Epithelial cell of esophagus (primary cell): ENCODE data around the gene MTA3.

Experiments
- DNase-seq: peaks from one replicate; pipeline ENCODE4 v3.0.0; 2010; ENCODE audit warnings: low read depth
- H3K4me3 ChIP-seq: 2 replicates; pipeline ENCODE4 v1.5.1; 2011; ENCODE audit warnings: mild to moderate bottlenecking, low read length, control low read depth
- TF ChIP-seq, protein P1 (sequence below): IDR thresholded peaks from 2 replicates; pipeline ENCODE4 v1.5.1; 2011; ENCODE audit warnings: low read depth, mild to moderate bottlenecking, low read length, control low read depth, inconsistent platforms; ENCODE audit not compliant: insufficient read depth; ENCODE audit errors: missing control alignments

Gene MTA3

DNA sequence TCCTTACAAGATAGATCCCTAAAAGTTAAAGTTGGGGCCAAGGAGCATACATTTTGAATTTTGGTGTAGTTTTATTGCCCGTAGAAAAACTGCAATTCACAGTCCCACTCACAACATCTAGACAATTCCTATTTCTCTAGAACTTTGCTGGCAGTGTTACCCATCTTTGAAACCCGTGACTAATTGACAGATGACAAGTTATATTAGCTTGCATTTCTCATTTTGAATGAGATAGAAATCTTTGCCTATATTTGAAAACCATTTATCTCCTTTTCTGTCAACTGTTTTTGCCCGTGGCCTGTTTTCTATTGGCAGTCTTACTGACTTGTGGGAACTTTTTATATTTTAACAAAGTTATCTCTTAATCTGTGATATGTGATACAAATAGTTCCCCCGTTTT lies 145.5 kb downstream of the MTA3 start:
- TF ChIP-seq, protein P1, sequence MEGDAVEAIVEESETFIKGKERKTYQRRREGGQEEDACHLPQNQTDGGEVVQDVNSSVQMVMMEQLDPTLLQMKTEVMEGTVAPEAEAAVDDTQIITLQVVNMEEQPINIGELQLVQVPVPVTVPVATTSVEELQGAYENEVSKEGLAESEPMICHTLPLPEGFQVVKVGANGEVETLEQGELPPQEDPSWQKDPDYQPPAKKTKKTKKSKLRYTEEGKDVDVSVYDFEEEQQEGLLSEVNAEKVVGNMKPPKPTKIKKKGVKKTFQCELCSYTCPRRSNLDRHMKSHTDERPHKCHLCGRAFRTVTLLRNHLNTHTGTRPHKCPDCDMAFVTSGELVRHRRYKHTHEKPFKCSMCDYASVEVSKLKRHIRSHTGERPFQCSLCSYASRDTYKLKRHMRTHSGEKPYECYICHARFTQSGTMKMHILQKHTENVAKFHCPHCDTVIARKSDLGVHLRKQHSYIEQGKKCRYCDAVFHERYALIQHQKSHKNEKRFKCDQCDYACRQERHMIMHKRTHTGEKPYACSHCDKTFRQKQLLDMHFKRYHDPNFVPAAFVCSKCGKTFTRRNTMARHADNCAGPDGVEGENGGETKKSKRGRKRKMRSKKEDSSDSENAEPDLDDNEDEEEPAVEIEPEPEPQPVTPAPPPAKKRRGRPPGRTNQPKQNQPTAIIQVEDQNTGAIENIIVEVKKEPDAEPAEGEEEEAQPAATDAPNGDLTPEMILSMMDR: no peak
- H3K4me3 ChIP-seq: no peak overlapping the region
- DNase-seq: no peak

DNA sequence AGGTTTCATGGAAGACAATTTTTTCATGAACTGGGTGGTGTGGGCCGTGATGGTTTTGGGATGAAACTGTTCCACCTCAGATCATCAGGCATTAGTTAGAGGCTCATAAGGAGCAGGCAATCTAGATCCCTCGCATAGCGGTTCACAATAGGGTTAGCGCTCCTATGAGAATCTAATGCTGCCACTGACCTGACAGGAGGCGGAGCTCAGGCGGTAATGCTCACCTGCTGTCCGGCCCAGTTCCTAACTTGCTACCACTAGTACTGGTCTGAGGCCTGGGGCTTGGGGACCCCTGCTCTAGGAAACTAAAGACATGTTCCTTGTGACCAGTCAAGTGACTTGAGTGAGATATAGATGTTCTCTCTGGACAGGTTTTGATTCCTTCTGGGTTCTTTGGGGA lies 146.3 kb downstream of the MTA3 start:
- DNase-seq: no peak
- TF ChIP-seq, protein P1: no peak
- no peak overlapping the region for H3K4me3 ChIP-seq

DNA sequence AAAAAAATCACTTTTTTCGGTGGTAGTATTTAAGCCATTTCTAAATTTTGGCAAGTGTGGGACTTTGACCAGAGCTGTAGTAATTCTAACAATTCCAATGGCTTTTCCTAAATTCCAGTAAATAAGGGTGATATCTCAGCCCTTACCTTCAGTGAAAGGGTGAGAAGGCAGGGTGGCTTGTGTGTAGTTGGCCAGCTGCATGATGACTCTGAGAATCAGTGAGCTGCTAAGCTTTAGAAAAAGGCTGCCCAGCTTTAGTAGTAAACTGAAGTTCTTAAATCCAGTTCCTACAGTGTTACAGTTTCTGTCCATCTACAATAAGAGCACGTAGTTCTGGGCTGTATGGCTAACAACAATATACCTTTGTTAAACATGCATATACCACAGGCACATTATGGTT lies 153.5 kb downstream of the MTA3 start:
- TF ChIP-seq, protein P1: no peak
- no peak for DNase-seq
- H3K4me3 ChIP-seq: no peak overlapping the region

DNA sequence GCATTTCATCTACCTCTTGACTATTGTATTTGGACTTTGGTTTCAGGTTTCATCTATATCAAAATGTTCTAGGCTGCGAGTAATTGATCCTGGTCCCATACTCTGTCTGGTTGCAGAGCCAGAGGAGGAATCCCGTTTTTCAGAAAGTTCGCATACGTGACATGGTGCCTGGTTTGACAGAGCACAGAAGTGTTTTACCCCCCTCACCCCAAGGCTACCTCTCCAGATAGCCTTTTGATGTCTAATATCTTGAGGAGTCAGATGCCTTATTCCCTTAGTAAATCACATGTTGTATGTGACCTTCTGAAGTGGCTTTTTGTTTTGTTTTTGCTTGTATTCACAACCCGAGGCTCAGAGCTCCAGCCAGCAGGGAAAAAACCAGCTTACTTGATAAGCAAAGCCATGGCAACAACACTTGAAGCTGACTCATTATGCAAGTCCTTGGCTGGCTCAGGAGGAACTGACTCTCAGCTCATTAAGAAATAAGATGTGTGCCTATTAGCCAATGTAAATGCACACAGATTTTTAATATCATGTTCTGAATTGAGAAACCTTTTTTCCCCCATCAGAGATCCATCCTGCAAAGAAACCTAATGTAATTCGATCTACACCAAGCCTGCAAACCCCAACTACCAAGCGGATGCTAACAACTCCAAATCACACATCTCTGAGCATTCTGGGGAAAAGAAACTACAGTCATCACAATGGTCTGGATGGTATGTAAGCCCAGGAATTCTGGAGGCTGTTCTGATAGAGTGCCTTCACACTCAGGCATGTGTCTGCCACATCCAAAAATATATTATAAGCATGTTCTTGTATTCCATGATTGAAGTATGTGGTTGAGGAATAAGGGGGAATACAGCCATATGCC lies 154.1 kb downstream of the MTA3 start:
- peak; percentile 87 for DNase-seq

DNA sequence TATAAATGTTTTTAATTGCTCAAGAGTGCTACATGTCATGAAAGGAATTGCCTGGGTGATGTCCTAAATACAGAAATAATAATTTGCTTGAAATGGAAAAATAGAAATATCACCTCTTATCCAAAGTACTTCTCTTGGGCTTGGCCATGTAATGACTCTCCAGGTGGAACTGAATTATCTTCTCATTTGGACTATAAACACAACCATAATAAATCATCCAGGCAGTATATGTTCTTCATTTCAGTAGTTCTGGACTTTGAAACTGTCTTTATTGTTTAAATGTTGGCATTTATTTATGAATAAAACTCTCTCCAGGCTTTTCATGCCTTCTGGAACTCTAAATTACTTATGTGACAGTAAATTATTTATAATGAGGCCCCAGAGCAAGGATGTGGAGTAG lies 155.0 kb downstream of the MTA3 start:
- H3K4me3 ChIP-seq: no peak overlapping the region
- TF ChIP-seq, protein P1: no peak

More for the DNA sequence above, 154.1 kb downstream of the MTA3 start:
- TF ChIP-seq, protein P1: no peak
- no peak overlapping the region for H3K4me3 ChIP-seq

DNA sequence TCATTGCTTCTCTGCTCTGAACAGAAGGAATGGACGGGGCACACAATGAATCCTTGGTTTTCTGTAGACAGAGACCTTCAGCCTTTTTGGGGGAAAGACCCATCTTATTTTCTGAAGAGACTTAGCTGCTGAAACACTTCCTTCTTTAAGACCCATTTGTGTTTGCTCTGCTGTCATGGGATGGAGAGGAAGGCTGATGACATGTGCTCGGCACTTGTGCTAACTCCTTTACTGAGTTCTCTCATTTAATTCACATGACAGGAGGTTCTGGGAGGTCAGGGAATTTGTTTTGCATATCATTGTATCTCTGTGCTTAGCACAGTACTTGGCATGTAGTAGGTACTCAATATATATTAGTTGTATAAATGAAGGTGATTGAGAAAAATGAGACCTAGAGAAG lies 156.5 kb downstream of the MTA3 start:
- TF ChIP-seq, protein P1: no peak
- H3K4me3 ChIP-seq: no peak overlapping the region
- no peak for DNase-seq

More for the DNA sequence above, 155.0 kb downstream of the MTA3 start:
- DNase-seq: no peak

DNA sequence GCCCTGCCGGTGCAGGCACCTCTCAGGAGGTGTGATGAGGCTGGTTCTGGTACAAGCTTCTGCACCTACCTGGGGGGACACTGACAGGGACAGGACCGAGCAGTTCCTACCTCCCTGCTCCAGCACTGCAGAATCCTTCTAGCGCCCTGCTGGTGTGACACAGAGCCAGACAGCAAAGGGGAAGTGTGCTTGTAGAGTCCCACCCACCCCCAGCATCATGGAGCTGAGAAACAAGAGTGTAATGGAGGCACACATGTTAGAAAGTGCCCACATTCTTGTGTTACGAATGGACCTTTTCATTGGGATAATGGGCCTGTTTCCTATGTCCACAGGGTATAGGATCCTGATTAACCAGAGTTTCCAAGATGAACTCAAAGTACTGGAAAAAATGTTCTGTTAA lies 157.2 kb downstream of the MTA3 start:
- TF ChIP-seq, protein P1: no peak

More for the DNA sequence above, 157.2 kb downstream of the MTA3 start:
- H3K4me3 ChIP-seq: no peak overlapping the region
- peak; percentile 61 for DNase-seq
